ENCODE data around the gene CCDC85C.
A peak's percentile ranks its signal among the peaks of the same experiment; 100 is the strongest.

CCDC85C gene

DNA sequence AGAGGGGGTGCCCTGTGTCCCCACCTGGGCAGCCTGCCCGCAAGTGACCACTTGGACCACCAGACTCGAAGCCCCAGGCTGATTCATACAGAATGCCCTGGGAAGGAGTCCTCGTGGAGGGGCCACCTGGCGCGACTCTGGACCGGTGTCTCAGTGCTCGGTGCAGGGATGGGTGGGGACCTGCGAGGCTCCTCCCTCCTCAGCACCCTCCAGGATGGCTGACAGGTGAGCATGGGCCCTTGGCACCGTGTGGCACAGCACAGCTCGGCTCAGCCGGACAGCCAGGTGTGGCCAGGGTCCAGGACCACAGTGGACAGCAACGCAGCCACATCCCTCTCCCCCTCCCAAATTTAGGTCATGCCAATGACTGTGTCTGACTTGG, 78.3 kb downstream of the CCDC85C start:
- H3K4me3 ChIP-seq (ENCODE audit: low read depth, low read length) = no peak overlapping the region
- DNase-seq (ENCODE audit: low read depth) = no peak
- no peak for TF ChIP-seq CTCF (IDR thresholded peaks at IDR 0.05; ENCODE audit: insufficient read depth, low read depth, low read length, missing control alignments)

DNA sequence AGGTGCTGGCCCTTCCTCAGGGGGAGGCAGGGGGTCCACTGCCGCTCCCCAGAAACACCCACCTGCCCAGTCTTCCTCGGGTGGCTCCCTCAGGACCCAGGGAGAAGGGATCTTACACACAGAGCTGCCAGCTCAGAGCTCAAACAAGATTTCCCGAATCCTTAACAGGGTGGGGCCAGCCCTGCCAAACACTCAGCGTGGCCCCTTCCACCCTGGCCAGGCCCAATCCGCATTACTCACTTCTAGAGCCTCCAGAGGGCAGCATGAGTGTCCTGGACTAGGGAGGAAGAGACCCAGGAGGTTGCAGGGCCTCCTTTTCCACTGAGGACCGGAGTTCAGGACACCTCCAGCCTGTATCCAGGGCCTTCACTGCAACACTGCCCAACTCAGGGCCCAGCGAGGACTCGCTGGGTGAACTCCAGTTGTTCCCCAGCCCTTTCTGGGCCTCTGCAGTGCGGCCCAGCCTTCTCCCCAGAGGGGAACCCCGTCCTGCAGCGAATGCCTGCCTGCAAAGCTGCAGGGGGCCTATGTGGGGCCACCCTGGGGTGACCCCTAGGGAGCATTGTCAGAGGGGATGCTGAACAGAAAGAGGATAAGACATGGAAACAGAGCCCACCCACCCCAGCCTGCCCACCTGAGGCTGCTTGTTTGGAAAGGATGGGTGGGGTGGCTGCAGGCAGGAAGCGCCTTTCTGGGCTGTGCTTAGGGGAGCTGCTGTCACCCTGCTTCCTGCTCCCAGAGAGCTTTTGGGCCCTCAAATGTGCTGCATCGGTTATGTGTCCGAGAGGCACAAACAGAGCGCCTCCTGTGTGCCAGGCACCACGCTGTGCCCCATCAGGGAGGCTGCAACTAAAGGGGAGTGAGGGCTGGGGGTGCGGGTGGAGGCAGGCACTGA, 79.0 kb downstream of the CCDC85C start:
- DNase-seq (ENCODE audit: low read depth) = no peak
- no peak overlapping the region for H3K4me3 ChIP-seq (ENCODE audit: low read depth, low read length)
- TF ChIP-seq CTCF (IDR thresholded peaks at IDR 0.05; ENCODE audit: insufficient read depth, low read depth, low read length, missing control alignments) = no peak

DNA sequence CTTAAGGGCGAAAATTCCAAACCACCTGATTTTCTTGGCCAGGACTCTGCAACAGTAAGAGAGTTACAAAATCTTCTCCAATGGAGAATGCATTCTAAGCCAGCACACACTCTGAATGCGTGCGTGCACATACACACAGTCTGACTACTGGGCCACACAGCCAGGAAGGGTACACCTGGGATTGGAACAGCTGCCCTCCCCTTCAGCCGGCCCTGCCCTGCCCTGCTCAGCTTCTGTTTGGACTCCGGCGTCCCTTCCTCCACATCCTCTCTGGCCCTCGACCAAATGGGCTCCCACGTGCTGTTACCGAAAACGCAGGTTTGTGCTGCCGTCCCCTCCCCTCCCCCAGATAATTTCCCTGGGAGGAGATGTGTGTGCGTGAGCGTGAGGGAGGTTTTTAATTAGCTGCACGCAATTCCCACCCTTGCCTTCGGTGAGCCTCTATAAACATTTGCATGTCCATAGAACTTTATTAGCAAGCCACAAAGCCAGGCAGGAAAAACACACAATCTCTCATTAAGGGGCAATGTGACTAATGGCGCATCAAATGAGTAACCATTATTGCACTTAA, 79.8 kb downstream of the CCDC85C start:
- no peak for DNase-seq (ENCODE audit: low read depth)
- no peak overlapping the region for H3K4me3 ChIP-seq (ENCODE audit: low read depth, low read length)
- TF ChIP-seq CTCF (IDR thresholded peaks at IDR 0.05; ENCODE audit: insufficient read depth, low read depth, low read length, missing control alignments) = no peak

GRCh38 chr14:99523704-99524055, 80.3 kb downstream of the CCDC85C start:
- TF ChIP-seq CTCF (IDR thresholded peaks at IDR 0.05; ENCODE audit: insufficient read depth, low read depth, low read length, missing control alignments) = no peak
- DNase-seq (ENCODE audit: low read depth) = no peak
- no peak overlapping the region for H3K4me3 ChIP-seq (ENCODE audit: low read depth, low read length)

DNA sequence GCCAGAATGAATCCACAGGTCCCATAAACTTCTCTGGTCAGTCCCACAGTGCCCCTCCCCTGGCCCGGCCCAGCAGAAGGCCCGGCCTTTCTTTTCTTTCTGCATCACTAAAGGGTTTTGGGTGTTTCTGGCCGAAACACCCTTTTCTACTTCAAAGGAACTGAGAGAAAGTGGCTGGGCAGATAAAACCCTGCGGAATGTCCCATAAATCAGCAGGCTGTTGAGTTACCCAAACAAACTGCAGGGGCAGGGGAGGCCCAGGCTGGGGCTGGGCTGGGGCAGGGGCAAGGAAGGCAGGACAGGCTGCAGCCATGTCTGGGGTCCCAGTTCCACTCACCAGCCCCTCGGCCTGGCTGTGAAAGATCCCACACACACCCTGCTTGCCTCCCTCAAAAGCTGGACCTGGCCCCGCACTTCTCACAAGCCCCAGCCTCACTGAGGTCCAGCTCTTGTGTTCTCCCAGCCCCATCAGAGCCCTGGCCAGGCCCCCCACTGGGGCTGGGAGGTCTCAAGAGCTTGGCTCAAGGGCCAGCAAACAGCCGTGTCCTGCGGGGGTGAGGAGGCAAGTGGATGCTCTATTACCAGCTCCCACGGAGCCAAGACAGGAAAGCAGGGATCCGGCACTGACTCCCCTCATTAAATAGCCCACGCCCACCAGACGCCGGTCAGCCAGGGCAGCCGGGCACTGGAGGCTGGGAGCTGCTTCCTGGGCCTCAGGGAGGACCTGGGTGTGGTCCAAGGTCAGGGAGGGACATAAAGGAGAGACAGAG, 80.9 kb downstream of the CCDC85C start:
- no peak for TF ChIP-seq CTCF (IDR thresholded peaks at IDR 0.05; ENCODE audit: insufficient read depth, low read depth, low read length, missing control alignments)
- peak; percentile 25 for DNase-seq (ENCODE audit: low read depth)
- H3K4me3 ChIP-seq (ENCODE audit: low read depth, low read length) = no peak overlapping the region

GRCh38 chr14:99522457-99522891, 81.5 kb downstream of the CCDC85C start:
- no peak overlapping the region for H3K4me3 ChIP-seq (ENCODE audit: low read depth, low read length)
- DNase-seq (ENCODE audit: low read depth) = no peak
- no peak for TF ChIP-seq CTCF (IDR thresholded peaks at IDR 0.05; ENCODE audit: insufficient read depth, low read depth, low read length, missing control alignments)

All from GM12865 (cell line).